ENCODE data around the gene BMPR1B.

DNA sequence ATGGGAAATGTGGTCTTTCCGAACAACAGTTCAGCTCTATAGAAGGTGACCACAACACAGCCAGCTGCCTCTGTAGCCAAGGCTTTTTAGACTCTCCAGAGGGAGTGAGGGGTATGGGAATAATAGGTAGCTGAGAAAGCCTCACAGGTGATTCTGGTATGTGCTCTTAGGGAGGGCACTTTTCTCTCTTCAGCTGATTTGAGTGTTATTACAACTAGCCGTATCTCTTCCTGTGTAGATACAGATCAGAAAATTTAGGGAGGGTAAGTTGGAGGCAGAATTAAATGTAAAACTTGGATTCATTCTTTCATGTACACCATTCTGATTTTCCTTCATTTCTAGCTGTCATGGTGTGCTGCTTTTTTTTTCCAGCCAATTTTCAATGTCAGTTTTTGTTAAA is 154.9 kb downstream of the BMPR1B start:
- TF ChIP-seq, protein P1, sequence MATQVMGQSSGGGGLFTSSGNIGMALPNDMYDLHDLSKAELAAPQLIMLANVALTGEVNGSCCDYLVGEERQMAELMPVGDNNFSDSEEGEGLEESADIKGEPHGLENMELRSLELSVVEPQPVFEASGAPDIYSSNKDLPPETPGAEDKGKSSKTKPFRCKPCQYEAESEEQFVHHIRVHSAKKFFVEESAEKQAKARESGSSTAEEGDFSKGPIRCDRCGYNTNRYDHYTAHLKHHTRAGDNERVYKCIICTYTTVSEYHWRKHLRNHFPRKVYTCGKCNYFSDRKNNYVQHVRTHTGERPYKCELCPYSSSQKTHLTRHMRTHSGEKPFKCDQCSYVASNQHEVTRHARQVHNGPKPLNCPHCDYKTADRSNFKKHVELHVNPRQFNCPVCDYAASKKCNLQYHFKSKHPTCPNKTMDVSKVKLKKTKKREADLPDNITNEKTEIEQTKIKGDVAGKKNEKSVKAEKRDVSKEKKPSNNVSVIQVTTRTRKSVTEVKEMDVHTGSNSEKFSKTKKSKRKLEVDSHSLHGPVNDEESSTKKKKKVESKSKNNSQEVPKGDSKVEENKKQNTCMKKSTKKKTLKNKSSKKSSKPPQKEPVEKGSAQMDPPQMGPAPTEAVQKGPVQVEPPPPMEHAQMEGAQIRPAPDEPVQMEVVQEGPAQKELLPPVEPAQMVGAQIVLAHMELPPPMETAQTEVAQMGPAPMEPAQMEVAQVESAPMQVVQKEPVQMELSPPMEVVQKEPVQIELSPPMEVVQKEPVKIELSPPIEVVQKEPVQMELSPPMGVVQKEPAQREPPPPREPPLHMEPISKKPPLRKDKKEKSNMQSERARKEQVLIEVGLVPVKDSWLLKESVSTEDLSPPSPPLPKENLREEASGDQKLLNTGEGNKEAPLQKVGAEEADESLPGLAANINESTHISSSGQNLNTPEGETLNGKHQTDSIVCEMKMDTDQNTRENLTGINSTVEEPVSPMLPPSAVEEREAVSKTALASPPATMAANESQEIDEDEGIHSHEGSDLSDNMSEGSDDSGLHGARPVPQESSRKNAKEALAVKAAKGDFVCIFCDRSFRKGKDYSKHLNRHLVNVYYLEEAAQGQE (IDR thresholded peaks at IDR 0.05; ENCODE audit: insufficient read depth in 1 of 2, low read depth in 2 of 2, low read length in 2 of 2), result no peak
- TF ChIP-seq POLR2AphosphoS5 (IDR thresholded peaks at IDR 0.05; ENCODE audit: low read depth, low read length), result no peak
- TF ChIP-seq TAF1 (IDR thresholded peaks at IDR 0.05; ENCODE audit: borderline replicate concordance, insufficient read depth, low read length), result no peak
- no peak for TF ChIP-seq SIN3A (IDR thresholded peaks at IDR 0.05; ENCODE audit: borderline replicate concordance, insufficient read depth, low read length)

All from PFSK-1 (cell line).